B cell (primary cell): Measurements from ENCODE around the gene TUBA8. TPM values are rescaled to one million over a fixed set of nuclear protein-coding genes. Genes with fewer than 3 reads are reported as not detected.

Experiments
- ATAC-seq: fragments of 200-7000 bp; cut with Tn5 transposase; one replicate; pipeline ENCODE4 v1.10.0; 2021; ENCODE audit warnings: low read depth, mild to moderate bottlenecking, moderate number of reproducible peaks, moderate library complexity
- CTCF ChIA-PET: fragments of 350-600 bp; sonication (Branson Sonifier 250); formaldehyde crosslinking; loops from one replicate; lab custom pipeline; 2021; ENCODE audit warnings: antibody characterized with exemption, inconsistent platforms; lab: Charles Lee
- POLR2A ChIA-PET: fragments of 350-600 bp; sonication (Branson Sonifier 250); formaldehyde crosslinking; loops from one replicate; lab custom pipeline; 2021; ENCODE audit warnings: antibody characterized with exemption; lab: Charles Lee
- DNase-seq: peaks from one replicate; pipeline ENCODE4 v3.0.0; 2013
- H2AFZ ChIP-seq: 2 replicates; pipeline ENCODE4 v1.6.1; 2012; ENCODE audit warnings: mild to moderate bottlenecking, low read depth, low read length; ENCODE audit not compliant: insufficient read depth, poor library complexity, severe bottlenecking
- H3K27ac ChIP-seq, 2 donors: 1 replicate in 1 of 2; 2 replicates in 1 of 2; pipeline ENCODE4 v1.5.1; 2012 to 2013; ENCODE audit warnings: low read length in 2 of 2, mild to moderate bottlenecking in 2 of 2, moderate library complexity in 1 of 2
- H3K27me3 ChIP-seq, 4 experiments: fragments of 200-600 bp in 1 of 4; sonication (generic) in 1 of 4; replicated peaks in 1 of 4; 1 replicate in 2 of 4; 2 replicates in 2 of 4; pipeline versions ENCODE4 v1.6.1 to v1.7.0; 2013 to 2016; ENCODE audit warnings: low read length in 3 of 4, mild to moderate bottlenecking in 2 of 4, mixed read lengths in 1 of 4, moderate library complexity in 1 of 4; ENCODE audit not compliant: insufficient read depth in 4 of 4, control insufficient read depth in 3 of 4; ENCODE audit errors: control extremely low read depth in 1 of 4
- H3K36me3 ChIP-seq, 2 experiments: replicated peaks in 1 of 2; 1 replicate in 1 of 2; 2 replicates in 1 of 2; pipeline versions ENCODE4 v1.6.1 to v1.7.1; 2013; ENCODE audit warnings: low read length in 1 of 2; ENCODE audit not compliant: insufficient read depth in 2 of 2, control insufficient read depth in 1 of 2; ENCODE audit errors: control extremely low read depth in 1 of 2, extremely low read depth in 1 of 2
- H3K4me1 ChIP-seq, 2 donors: fragments of 200-600 bp in 1 of 2; sonication (generic) in 1 of 2; 1 replicate in 1 of 2; 2 replicates in 1 of 2; pipeline versions ENCODE4 v1.5.1 to v1.6.1; 2013 to 2017; ENCODE audit warnings: low read length in 2 of 2; ENCODE audit not compliant: control insufficient read depth in 2 of 2, insufficient read depth in 2 of 2
- H3K4me2 ChIP-seq: replicated peaks from 2 replicates; pipeline ENCODE3; 2012; ENCODE audit warnings: mild to moderate bottlenecking, low read depth, low read length; ENCODE audit not compliant: poor library complexity, severe bottlenecking
- H3K4me3 ChIP-seq, 5 experiments: fragments of 200-600 bp in 1 of 5; sonication (generic) in 1 of 5; 1 replicate in 3 of 5; 2 replicates in 2 of 5; pipeline versions ENCODE4 v1.5.1 to v1.7.0; 2011 to 2016; ENCODE audit warnings: low read length in 4 of 5, mild to moderate bottlenecking in 4 of 5, low read depth in 2 of 5, control low read depth in 1 of 5, moderate library complexity in 1 of 5; ENCODE audit not compliant: insufficient read depth in 1 of 5; ENCODE audit errors: control extremely low read depth in 1 of 5, extremely low read depth in 1 of 5
- H3K79me2 ChIP-seq: fragments of 200-600 bp; sonication (generic); one replicate; pipeline ENCODE4 v1.6.0; 2016; ENCODE audit warnings: low read length; ENCODE audit not compliant: control insufficient read depth, insufficient read depth
- H3K9ac ChIP-seq: fragments of 200-600 bp; sonication (generic); 2 replicates; pipeline ENCODE4 v1.6.1; 2017; ENCODE audit warnings: mild to moderate bottlenecking, low read length, moderate library complexity
- H3K9me3 ChIP-seq, 3 donors: one replicate each; pipeline versions ENCODE4 v1.6.1 to v1.7.1; 2013; ENCODE audit warnings: low read length in 2 of 3; ENCODE audit not compliant: control insufficient read depth in 2 of 3, insufficient read depth in 1 of 3; ENCODE audit errors: control extremely low read depth in 1 of 3
- H4K20me1 ChIP-seq: 2 replicates; pipeline ENCODE4 v1.6.0; 2012; ENCODE audit warnings: mild to moderate bottlenecking, low read length; ENCODE audit not compliant: insufficient read depth, control insufficient read depth, poor library complexity, severe bottlenecking
- H3K27ac Mint-ChIP-seq: one replicate; pipeline ENCODE4 v1.8.0; 2021; ENCODE audit warnings: mixed read lengths
- H3K27me3 Mint-ChIP-seq: one replicate; pipeline ENCODE4 v1.8.0; 2021; ENCODE audit warnings: mixed read lengths
- H3K4me1 Mint-ChIP-seq: one replicate; pipeline ENCODE4 v1.8.0; 2021; ENCODE audit warnings: mixed read lengths
- H3K4me3 Mint-ChIP-seq: one replicate; pipeline ENCODE4 v1.8.0; 2021; ENCODE audit warnings: mixed read lengths
- H3K9me3 Mint-ChIP-seq: one replicate; pipeline ENCODE4 v1.8.0; 2022; ENCODE audit warnings: mixed read lengths; ENCODE audit not compliant: insufficient read depth
- EZH2 ChIP-seq: IDR thresholded peaks from 2 replicates; pipeline ENCODE4 v1.6.1; 2012; ENCODE audit warnings: borderline replicate concordance, low read depth, mild to moderate bottlenecking, moderate library complexity, low read length; ENCODE audit not compliant: insufficient read depth, poor library complexity, severe bottlenecking
- WGBS: methylation state at CpG from one replicate; pipeline ENCODE4 v1.1.5; 2013; ENCODE audit warnings: missing lambda C conversion rate; ENCODE audit not compliant: insufficient coverage; 5-methylcytosine and 5-hydroxymethylcytosine counted together
- intact Hi-C: fragments of 100-400 bp; cut with micrococcal nuclease; formaldehyde crosslinking; loops from one replicate; pipeline ENCODE4 v1.10.0; 2022
- polyA plus RNA-seq: library from polyadenylated mRNA; depleted of rRNA; stranded (reverse); fragments of >200 nt; gene quantifications from 2 replicates; pipeline ENCODE4 v1.2.3, GENCODE V29; 2012
- total RNA-seq, 2 donors: library from RNA; stranded (reverse); fragments of 120-200 nt in 1 of 2; gene quantifications; 1 replicate in 1 of 2; 2 replicates in 1 of 2; pipeline versions ENCODE4 v1.2.3 to v1.2.4, GENCODE V29; 2013 to 2022
- TF ChIP-seq, protein P1 (sequence below): fragments of 200-600 bp; IDR thresholded peaks from one replicate; pipeline ENCODE4 v1.8.0; 2022; ENCODE audit warnings: antibody characterized with exemption, mild to moderate bottlenecking

Gene TUBA8
- total and polyA plus RNA-seq, 2 donors (not counting 1 experiment from before 2014, with no cell fraction given) = 1.8 to 3.4 TPM

DNA sequence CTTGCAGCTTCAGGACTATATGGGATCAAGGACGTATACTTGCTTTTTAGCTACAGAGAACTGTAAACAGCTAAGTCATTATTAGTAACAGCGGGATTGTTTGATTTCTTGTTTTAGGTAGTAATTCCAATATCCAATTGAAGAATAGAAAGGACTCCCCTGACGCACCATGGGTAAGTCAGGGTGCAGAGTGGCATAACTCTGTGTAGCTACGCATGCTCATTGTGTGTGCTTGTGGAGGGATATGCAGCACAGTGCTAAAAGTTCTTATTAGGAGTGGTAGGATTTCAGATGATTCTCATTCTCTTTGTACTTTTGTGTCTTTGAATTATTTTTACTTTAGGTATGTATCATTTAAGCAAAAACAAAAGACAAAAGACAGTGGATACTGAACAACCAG, 40.6 kb upstream of the TUBA8 start:
- ChIA-PET CTCF (interaction anchor here (0.9 to 1.1 kb wide), 2 partner anchors 14 to 45 kb away, joined by 3 to 4 read pairs; partner anchors contain the start of gene MICAL3), POLR2A (interaction anchor here (2.0 kb wide), 1 partner anchor 13 kb away, joined by 12 read pairs; no protein-coding TSS in a partner anchor)
- Mint-ChIP-seq H3K27me3 (no peaks in the 10 kb centered on the region), H3K4me3 (no peak overlapping the region), H3K4me1 (peaks cover 74% of the 10 kb centered on the region), H3K9me3 (no peaks in the 10 kb centered on the region), H3K27ac (peak overlapping the region; percentile 67)
- H3K4me1 ChIP-seq = peaks cover 62 to 69% of the 10 kb centered on the region in 2 donors
- ATAC-seq (no peak), DNase-seq (no peak)
- H4K20me1 ChIP-seq = no peaks in the 10 kb centered on the region
- H2AFZ ChIP-seq = no peak overlapping the region
- 93% methylated on average over 3 of the region's 4 CpGs for WGBS
- H3K79me2 ChIP-seq = no peaks in the 10 kb centered on the region
- no peak overlapping the region for H3K4me3 ChIP-seq
- no peaks in the 10 kb centered on the region for H3K36me3 ChIP-seq
- no peak overlapping the region for H3K9ac ChIP-seq
- no peak overlapping the region for H3K27ac ChIP-seq
- TF ChIP-seq, protein P1, sequence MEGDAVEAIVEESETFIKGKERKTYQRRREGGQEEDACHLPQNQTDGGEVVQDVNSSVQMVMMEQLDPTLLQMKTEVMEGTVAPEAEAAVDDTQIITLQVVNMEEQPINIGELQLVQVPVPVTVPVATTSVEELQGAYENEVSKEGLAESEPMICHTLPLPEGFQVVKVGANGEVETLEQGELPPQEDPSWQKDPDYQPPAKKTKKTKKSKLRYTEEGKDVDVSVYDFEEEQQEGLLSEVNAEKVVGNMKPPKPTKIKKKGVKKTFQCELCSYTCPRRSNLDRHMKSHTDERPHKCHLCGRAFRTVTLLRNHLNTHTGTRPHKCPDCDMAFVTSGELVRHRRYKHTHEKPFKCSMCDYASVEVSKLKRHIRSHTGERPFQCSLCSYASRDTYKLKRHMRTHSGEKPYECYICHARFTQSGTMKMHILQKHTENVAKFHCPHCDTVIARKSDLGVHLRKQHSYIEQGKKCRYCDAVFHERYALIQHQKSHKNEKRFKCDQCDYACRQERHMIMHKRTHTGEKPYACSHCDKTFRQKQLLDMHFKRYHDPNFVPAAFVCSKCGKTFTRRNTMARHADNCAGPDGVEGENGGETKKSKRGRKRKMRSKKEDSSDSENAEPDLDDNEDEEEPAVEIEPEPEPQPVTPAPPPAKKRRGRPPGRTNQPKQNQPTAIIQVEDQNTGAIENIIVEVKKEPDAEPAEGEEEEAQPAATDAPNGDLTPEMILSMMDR = no peak
- TF ChIP-seq EZH2 = no peak
- no peak overlapping the region for H3K4me2 ChIP-seq
- no peaks in the 10 kb centered on the region for H3K9me3 ChIP-seq
- intact Hi-C loops = no loop called here
- H3K27me3 ChIP-seq = no peaks in the 10 kb centered on the region

DNA sequence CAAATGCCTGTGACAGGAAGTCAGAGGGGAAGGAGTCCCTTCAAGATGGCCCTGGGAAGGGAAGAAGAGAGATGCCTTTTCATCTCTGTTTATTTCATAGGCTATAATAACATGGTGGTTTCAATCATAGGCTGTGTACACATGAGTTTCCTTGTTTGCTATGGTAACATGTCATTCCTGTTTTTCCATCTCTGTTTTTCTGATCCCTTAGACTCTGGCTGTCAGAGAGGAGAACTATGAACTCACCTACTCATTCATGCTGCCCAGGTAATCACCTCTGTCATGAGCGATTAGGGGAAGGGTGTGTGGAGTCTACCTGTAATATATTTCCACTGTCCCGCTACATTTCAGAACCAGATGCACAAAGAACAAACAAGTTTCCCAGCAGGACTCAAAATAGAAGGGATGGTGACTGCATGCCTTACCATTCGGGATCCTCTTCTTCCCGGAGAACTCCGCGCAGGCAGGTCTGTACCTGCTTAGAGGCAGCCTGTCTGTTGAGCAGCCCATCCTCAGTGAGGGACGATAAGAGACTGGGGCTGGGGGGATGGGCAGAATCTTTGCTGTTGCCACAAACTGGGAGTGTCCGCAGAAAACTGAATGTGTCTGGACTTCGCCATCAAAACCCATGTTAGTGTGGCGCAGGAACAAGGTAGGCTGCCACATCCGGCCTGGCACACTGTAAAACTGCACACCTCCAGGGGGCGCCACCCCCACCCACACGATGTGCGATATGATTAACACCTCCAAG, 39.9 kb upstream of the TUBA8 start:
- Histone ChIP-seq H3K4me3 (no peak overlapping the region), H3K9me3 (no peaks in the 10 kb centered on the region), H3K27ac (no peak overlapping the region), H3K36me3 (no peaks in the 10 kb centered on the region), H3K9ac (no peak overlapping the region), H3K79me2 (no peaks in the 10 kb centered on the region), H4K20me1 (no peaks in the 10 kb centered on the region), H3K27me3 (no peaks in the 10 kb centered on the region), H2AFZ (no peak overlapping the region), H3K4me2 (peak overlapping the region; percentile 61), H3K4me1 (peaks cover 58 to 66% of the 10 kb centered on the region in 2 donors)
- ATAC-seq (no peak), DNase-seq (no peak)
- H3K27ac Mint-ChIP-seq = peak overlapping the region; percentile 65
- no peaks in the 10 kb centered on the region for H3K27me3 Mint-ChIP-seq
- intact Hi-C loops = no loop called here
- peaks cover 67% of the 10 kb centered on the region for H3K4me1 Mint-ChIP-seq
- TF ChIP-seq EZH2 = no peak
- TF ChIP-seq, protein P1 = no peak
- POLR2A ChIA-PET = interaction anchor here (2.3 kb wide), 1 partner anchor 14 kb away, joined by 18 read pairs; no protein-coding TSS in a partner anchor
- WGBS = 91% methylated on average over 13 of the region's 14 CpGs
- H3K9me3 Mint-ChIP-seq = no peaks in the 10 kb centered on the region
- CTCF ChIA-PET = interaction anchor here (1.0 to 9.6 kb wide), 7 partner anchors 14 to 240 kb away, joined by 4 to 250 read pairs (median 5); partner anchors contain the start of gene MICAL3
- H3K4me3 Mint-ChIP-seq = peak overlapping the region; percentile 60
